Endothelial cell of umbilical vein (primary cell): ENCODE measurements around the gene RASAL3. TPM values are rescaled to one million over a fixed set of nuclear protein-coding genes. Genes with fewer than 3 reads are reported as not detected.

Source experiments
- BruUV-seq: library from RNA; stranded (reverse); fragments of 400-500 nt; replicated peaks from 2 replicates; lab custom pipeline; 2021; lab: Mats Ljungman, UMichigan
- CTCF ChIA-PET: fragments of 300-600, 350-600 bp; sonication (Branson Sonifier 250); formaldehyde crosslinking; loops from one replicate; lab custom pipeline; 2021; ENCODE audit warnings: antibody characterized with exemption, inconsistent platforms; lab: Charles Lee
- POLR2A ChIA-PET: fragments of 300-600, 350-600 bp; sonication (Branson Sonifier 250); formaldehyde crosslinking; loops from one replicate; lab custom pipeline; 2021; ENCODE audit warnings: antibody characterized with exemption, inconsistent platforms; lab: Charles Lee
- DNase-seq: peaks from one replicate; pipeline ENCODE4 v3.0.0-alpha.2; 2011; ENCODE audit warnings: low read depth, low spot score
- FAIRE-seq: peaks from 2 replicates; lab custom pipeline; 2011; peaks lifted over from hg19 to GRCh38; lab: Jason Lieb, UNC
- H2AFZ ChIP-seq: 2 replicates; pipeline ENCODE4 v1.6.0; 2012; ENCODE audit warnings: low read depth, low read length, control low read depth, inconsistent platforms
- H3K27ac ChIP-seq: 2 replicates; pipeline ENCODE4 v1.5.1; 2011; ENCODE audit warnings: low read depth, mild to moderate bottlenecking, control low read depth, low read length, moderate library complexity; ENCODE audit not compliant: insufficient read depth
- H3K27me3 ChIP-seq, 2 experiments: 2 replicates each; pipeline versions ENCODE4 v1.6.0 to v1.6.1; 2011; ENCODE audit warnings: low read length in 2 of 2, mixed read lengths in 1 of 2; ENCODE audit not compliant: control insufficient read depth in 2 of 2, insufficient read depth in 2 of 2
- H3K36me3 ChIP-seq, 2 experiments: 2 replicates in 1 of 2; 3 replicates in 1 of 2; pipeline ENCODE4 v1.5.1; 2011; ENCODE audit warnings: low read length in 2 of 2, mild to moderate bottlenecking in 1 of 2, moderate library complexity in 1 of 2; ENCODE audit not compliant: control insufficient read depth in 2 of 2, insufficient read depth in 2 of 2; ENCODE audit errors: extremely low read depth in 1 of 2
- H3K4me1 ChIP-seq: 3 replicates; pipeline ENCODE4 v1.5.1; 2011; ENCODE audit warnings: mild to moderate bottlenecking, low read length; ENCODE audit not compliant: control insufficient read depth, insufficient read depth; ENCODE audit errors: extremely low read depth
- H3K4me2 ChIP-seq: 2 replicates; pipeline ENCODE4 v1.6.1; 2011; ENCODE audit warnings: low read length, control low read depth, mixed read lengths; ENCODE audit not compliant: insufficient read depth
- H3K4me3 ChIP-seq, 3 experiments: fragments of 200-600 bp in 1 of 3; sonication (generic), shearing (Covaris generic) in 1 of 3; replicated peaks in 1 of 3; 2 replicates each; pipeline ENCODE4 v1.5.1; 2011 to 2016; ENCODE audit warnings: control low read depth in 3 of 3, low read length in 3 of 3, mild to moderate bottlenecking in 2 of 3, inconsistent platforms in 1 of 3, low read depth in 1 of 3, moderate library complexity in 1 of 3; ENCODE audit not compliant: insufficient read depth in 1 of 3
- H3K79me2 ChIP-seq: 2 replicates; pipeline ENCODE4 v1.6.0; 2012; ENCODE audit warnings: low read length, inconsistent platforms; ENCODE audit not compliant: control insufficient read depth, insufficient read depth
- H3K9ac ChIP-seq: replicated peaks from 2 replicates; pipeline ENCODE3; 2011; ENCODE audit warnings: low read length, control low read depth; ENCODE audit not compliant: insufficient read depth; ENCODE audit errors: extremely low read depth
- H3K9me1 ChIP-seq: replicated peaks from 3 replicates; pipeline ENCODE4 v1.6.0; 2011; ENCODE audit warnings: mild to moderate bottlenecking, low read length; ENCODE audit not compliant: control insufficient read depth, insufficient read depth; ENCODE audit errors: extremely low read depth
- H3K9me3 ChIP-seq: replicated peaks from 2 replicates; pipeline ENCODE4 v1.5.1; 2012; ENCODE audit warnings: low read length, inconsistent platforms; ENCODE audit not compliant: control insufficient read depth, insufficient read depth
- H4K20me1 ChIP-seq: replicated peaks from 2 replicates; pipeline ENCODE3; 2011; ENCODE audit warnings: mild to moderate bottlenecking, low read length; ENCODE audit not compliant: control insufficient read depth, insufficient read depth; ENCODE audit errors: extremely low read depth
- CTCF ChIP-seq, 2 donors: IDR thresholded peaks; 1 replicate in 1 of 2; 2 replicates in 1 of 2; pipeline ENCODE4 v1.5.1; 2011; ENCODE audit warnings: low read length in 2 of 2, mild to moderate bottlenecking in 2 of 2, moderate library complexity in 2 of 2, control low read depth in 1 of 2, inconsistent platforms in 1 of 2, low read depth in 1 of 2; ENCODE audit not compliant: insufficient read depth in 1 of 2; ENCODE audit errors: extremely low read depth in 1 of 2
- EZH2 ChIP-seq: IDR thresholded peaks from 2 replicates; pipeline ENCODE4 v1.6.1; 2012; ENCODE audit warnings: borderline replicate concordance, low read depth, mild to moderate bottlenecking, moderate library complexity, low read length, inconsistent platforms; ENCODE audit not compliant: severe bottlenecking
- FOS ChIP-seq: IDR thresholded peaks from 2 replicates; pipeline ENCODE4 v1.6.1; 2011; ENCODE audit warnings: mild to moderate bottlenecking, low read length, moderate library complexity, borderline replicate concordance; ENCODE audit not compliant: insufficient read depth
- GATA2 ChIP-seq: IDR thresholded peaks from 2 replicates; pipeline ENCODE4 v1.7.0; 2011; ENCODE audit warnings: low read depth, mild to moderate bottlenecking, moderate library complexity, mixed read lengths, low read length; ENCODE audit not compliant: insufficient read length, insufficient read depth
- JUN ChIP-seq: IDR thresholded peaks from 2 replicates; pipeline ENCODE4 v1.6.1; 2011; ENCODE audit warnings: borderline replicate concordance, low read depth; ENCODE audit not compliant: insufficient read length, insufficient read depth
- MAX ChIP-seq: IDR thresholded peaks from 2 replicates; pipeline ENCODE4 v1.6.1; 2011; ENCODE audit not compliant: insufficient read depth, insufficient read length
- MYC ChIP-seq: IDR thresholded peaks from one replicate; pipeline ENCODE4 v1.6.1; 2011; ENCODE audit warnings: mild to moderate bottlenecking, low read depth, low read length
- POLR2A ChIP-seq: IDR thresholded peaks from 2 replicates; pipeline ENCODE4 v1.6.1; 2012; ENCODE audit warnings: low read depth, mild to moderate bottlenecking, control low read depth, low read length
- POLR2AphosphoS5 ChIP-seq: IDR thresholded peaks from 2 replicates; pipeline ENCODE4 v1.6.1; 2012; ENCODE audit warnings: low read depth, mild to moderate bottlenecking, control low read depth, low read length, moderate library complexity; ENCODE audit not compliant: insufficient read depth
- dilution Hi-C: fragments of 300-500 bp; cut with MboI; formaldehyde crosslinking; loops from one replicate; pipeline ENCODE4 v1.15.0; 2019; ENCODE audit warnings: low sequenced_read_pairs; ENCODE audit not compliant: extremely low pct_ligation_motif_present
- intact Hi-C: fragments of 100-400 bp; cut with micrococcal nuclease; formaldehyde crosslinking; loops from one replicate; pipeline ENCODE4 v1.10.0; 2022
- polyA plus RNA-seq, 4 experiments: library from polyadenylated mRNA; depleted of rRNA in 3 of 4; stranded (reverse) in 3 of 4; unstranded in 1 of 4; fragments of >200 nt; gene quantifications; 2 replicates each; pipeline versions ENCODE4 v1.2.1 to v1.2.3, GENCODE V29; 2011 to 2012; ENCODE audit warnings: missing spikeins in 1 of 4
- total RNA-seq: library from RNA; stranded (reverse); gene quantifications from 2 replicates; pipeline ENCODE4 v1.2.3, GENCODE V29; 2021

The RASAL3 gene
- total and polyA plus RNA-seq, 2 donors (not counting 3 experiments of a cell fraction or from before 2014, with no cell fraction given) = 4.1 to 5.7 TPM

- no peak for FAIRE-seq
- intact Hi-C loops = loop anchor here (1.0 to 5.0 kb wide), 4 partner anchors 15 to 90 kb away; no protein-coding TSS in a partner anchor
- BruUV-seq = no TSS peak
- DNase-seq = no peak
- Histone ChIP-seq H3K9ac (no peak overlapping the region), H3K4me3 (no peak overlapping the region), H4K20me1 (no peaks in the 10 kb centered on the region), H3K4me1 (peaks cover 39% of the 10 kb centered on the region), H3K9me3 (no peaks in the 10 kb centered on the region), H3K9me1 (no peaks in the 10 kb centered on the region), H2AFZ (no peak overlapping the region), H3K27me3 (peaks cover 0 to 2% of the 10 kb centered on the region in 2 experiments), H3K27ac (peak overlapping the region; percentile 41), H3K79me2 (no peaks in the 10 kb centered on the region), H3K36me3 (no peaks in the 10 kb centered on the region), H3K4me2 (peak overlapping the region; percentile 6)
- POLR2A ChIA-PET = interaction anchor here (0.7 to 1.3 kb wide), 4 partner anchors 10 to 89 kb away, joined by 3 to 4 read pairs (median 4); partner anchors contain the start of genes AKAP8 and AKAP8L
- TF ChIP-seq JUN = no peak
- no peak for TF ChIP-seq GATA2
- dilution Hi-C loops = no loop called here
- CTCF ChIA-PET = interaction anchor here (1.2 to 4.2 kb wide), 6 partner anchors 13 to 88 kb away, joined by 3 to 29 read pairs (median 10); partner anchors contain the start of gene AKAP8L
Observed at GRCh38 chr19:15467734-15468214, 3.4 kb upstream of the RASAL3 start.

DNA sequence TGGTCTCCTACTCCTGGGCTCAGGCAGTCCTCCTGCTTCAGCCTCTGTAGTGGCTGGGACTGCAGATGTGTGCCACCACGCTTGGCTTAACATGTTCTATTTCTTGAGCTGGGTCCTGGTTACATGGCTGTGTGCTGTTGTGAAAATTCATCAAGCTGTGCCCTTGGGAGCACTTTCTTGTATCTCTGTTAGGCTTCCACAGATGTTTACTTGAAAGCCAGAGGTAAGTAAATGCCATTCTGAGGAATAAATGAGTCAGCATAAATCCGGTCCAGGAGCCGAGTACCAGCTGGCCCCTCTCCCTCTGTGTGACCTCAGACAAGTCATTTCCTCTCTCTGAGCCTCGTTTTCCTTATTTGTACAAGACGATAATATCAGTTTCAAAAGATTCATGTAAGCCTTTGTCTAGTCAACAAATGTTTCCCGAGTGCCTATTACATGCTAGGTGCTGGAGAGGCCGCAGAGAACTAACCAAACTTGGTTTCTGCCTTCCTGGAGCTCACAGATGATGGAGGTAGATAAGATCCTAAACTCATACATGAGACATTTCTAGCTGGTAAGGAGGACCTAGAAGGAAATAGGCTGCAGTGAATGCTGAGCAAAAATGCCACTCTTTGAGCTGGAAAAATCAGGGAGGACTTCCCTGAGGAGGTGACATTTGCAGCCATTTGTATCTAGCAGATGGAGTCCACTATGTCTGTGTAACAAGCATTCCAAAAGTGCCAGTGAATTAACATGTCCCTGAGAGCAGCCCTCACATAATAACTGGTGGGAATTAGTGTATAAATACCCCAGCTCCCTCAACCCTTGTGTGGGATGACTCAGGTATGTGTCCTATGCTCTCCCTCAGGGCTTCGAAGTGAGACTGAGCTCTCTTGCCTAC lies 2.7 kb upstream of the RASAL3 start:
- no peaks in the 10 kb centered on the region for H3K9me3 ChIP-seq
- dilution Hi-C loops = no loop called here
- H3K9ac ChIP-seq = no peak overlapping the region
- TF ChIP-seq MAX = no peak
- TF ChIP-seq FOS = peak; percentile 95
- peak; percentile 45 for TF ChIP-seq POLR2A
- TF ChIP-seq JUN = peak; percentile 92
- TF ChIP-seq EZH2 = no peak
- TF ChIP-seq GATA2 = peak; percentile 98
- peak; percentile 86 for TF ChIP-seq POLR2AphosphoS5
- no peak for TF ChIP-seq MYC
- no peak for TF ChIP-seq CTCF (IDR thresholded peaks at IDR 0.05; ENCODE audit: extremely low read depth in 1 of 2, insufficient read depth in 1 of 2, low read depth in 1 of 2, low read length in 2 of 2)
- H3K27me3 ChIP-seq = peaks cover 0 to 2% of the 10 kb centered on the region in 2 experiments
- BruUV-seq = TSS peak; percentile 27
- ChIA-PET CTCF (interaction anchor here (1.1 to 4.2 kb wide), 7 partner anchors 8 to 290 kb away, joined by 3 to 29 read pairs (median 7); partner anchors contain the start of gene AKAP8L), POLR2A (interaction anchor here (0.7 to 1.3 kb wide), 5 partner anchors 11 to 88 kb away, joined by 3 to 4 read pairs (median 4); partner anchors contain the start of genes AKAP8 and AKAP8L)
- no peaks in the 10 kb centered on the region for H3K9me1 ChIP-seq
- DNase-seq = peak; percentile 99
- no peaks in the 10 kb centered on the region for H3K36me3 ChIP-seq
- FAIRE-seq = peak; percentile 99
- peak overlapping the region; percentile 41 for H3K27ac ChIP-seq
- H3K4me1 ChIP-seq = peaks cover 39% of the 10 kb centered on the region
- H3K4me3 ChIP-seq = no peak overlapping the region
- H3K4me2 ChIP-seq = peak overlapping the region; percentile 6
- intact Hi-C loops = loop anchor here (1.0 to 5.0 kb wide), 4 partner anchors 15 to 90 kb away; no protein-coding TSS in a partner anchor
- no peaks in the 10 kb centered on the region for H3K79me2 ChIP-seq
- H4K20me1 ChIP-seq = no peaks in the 10 kb centered on the region
- no peak overlapping the region for H2AFZ ChIP-seq
